GM18498 (cell line): ENCODE results near the gene PDCD1.
"Not testable (repeated sequence)": the region's sequence is repeated elsewhere in the genome, so short reads cannot be mapped to it uniquely, and the experiment has no call there.

Experiments
- ATAC-seq: cut with Tn5 transposase; IDR thresholded peaks from one replicate; pipeline ENCODE4 v1.9.1; 2021; ENCODE audit warnings: mild to moderate bottlenecking, moderate library complexity; ENCODE audit not compliant: unreplicated experiment

PDCD1 gene

DNA sequence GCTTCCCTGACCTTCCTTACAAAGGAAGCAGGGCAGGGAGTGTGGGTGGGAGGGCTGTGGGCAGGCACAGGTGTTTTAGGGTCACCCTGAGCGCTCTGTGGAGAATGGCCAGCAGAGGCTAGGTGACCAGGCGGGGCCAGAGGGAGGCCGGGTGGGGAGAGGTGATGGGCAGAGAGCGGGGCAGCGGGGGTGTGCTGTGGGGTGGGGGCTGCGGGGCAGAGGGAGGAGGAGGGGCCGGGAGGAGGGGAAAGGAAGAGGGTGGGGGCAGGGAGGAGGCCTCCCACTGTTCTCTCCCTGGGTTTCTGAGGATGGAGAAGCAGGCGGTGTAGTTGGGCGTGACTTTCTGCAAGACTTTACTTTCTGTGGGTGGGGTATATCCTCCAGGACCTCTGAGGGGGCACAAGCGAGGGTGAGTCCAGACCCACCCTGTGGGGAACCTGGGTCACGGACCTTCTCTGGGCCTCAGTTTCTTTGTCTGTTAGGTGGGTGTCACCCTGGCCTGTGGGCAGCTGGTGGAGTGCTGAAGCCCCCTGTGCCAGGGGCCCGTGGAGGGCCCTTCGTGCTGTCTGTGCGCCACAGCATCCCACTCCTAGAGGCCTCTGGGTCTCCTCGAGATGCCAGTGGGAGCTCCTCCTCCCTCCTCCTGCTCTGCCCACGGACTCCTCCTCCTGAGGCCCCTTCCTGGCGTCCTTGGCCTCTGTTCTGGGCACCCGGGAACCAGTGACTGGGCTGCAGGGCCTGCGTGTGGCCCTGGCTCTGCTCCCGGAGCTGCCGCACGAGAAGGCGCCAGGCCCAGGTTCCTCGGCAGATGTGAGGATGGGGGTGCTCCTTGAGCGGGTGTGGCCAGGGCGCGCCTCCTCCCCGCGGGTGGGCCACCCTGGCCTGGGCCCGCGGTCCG lies 56.0 kb downstream of the PDCD1 start:
- no peak for ATAC-seq

DNA sequence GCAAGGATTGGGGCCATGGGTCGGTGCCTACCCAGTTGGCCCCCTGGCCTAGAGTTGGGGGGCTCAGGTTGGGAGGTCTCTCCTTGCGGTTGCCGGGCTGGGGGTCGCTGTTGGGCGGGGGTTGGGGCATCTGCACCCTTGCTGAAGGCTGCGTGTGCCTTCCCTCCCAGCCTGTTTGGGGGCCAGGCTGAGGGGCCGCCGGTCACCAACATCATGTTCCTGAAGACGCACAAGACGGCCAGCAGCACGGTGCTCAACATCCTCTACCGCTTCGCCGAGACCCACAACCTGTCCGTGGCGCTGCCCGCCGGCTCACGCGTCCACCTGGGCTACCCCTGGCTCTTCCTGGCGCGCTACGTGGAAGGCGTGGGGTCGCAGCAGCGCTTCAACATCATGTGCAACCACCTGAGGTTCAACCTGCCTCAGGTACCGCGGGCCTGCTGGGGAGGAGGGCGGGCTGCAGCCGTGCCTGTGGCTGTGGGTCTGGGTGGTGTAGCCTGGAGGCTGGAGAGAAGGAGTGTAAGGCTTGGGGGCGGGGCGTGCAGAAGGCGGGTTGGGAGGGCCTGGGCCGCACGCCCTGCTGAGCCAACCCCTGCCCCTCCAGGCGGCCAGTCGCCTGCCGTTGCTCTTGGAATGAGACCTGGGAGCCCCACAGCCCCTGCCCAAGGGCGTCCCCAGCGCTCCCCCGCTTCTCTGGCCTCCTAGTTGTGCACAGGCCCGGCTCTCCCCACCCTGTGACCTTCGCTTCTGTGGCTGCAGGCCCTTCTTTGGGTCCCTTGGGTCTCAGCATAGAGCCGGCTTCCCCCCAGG lies 56.9 kb downstream of the PDCD1 start:
- ATAC-seq: no peak

DNA sequence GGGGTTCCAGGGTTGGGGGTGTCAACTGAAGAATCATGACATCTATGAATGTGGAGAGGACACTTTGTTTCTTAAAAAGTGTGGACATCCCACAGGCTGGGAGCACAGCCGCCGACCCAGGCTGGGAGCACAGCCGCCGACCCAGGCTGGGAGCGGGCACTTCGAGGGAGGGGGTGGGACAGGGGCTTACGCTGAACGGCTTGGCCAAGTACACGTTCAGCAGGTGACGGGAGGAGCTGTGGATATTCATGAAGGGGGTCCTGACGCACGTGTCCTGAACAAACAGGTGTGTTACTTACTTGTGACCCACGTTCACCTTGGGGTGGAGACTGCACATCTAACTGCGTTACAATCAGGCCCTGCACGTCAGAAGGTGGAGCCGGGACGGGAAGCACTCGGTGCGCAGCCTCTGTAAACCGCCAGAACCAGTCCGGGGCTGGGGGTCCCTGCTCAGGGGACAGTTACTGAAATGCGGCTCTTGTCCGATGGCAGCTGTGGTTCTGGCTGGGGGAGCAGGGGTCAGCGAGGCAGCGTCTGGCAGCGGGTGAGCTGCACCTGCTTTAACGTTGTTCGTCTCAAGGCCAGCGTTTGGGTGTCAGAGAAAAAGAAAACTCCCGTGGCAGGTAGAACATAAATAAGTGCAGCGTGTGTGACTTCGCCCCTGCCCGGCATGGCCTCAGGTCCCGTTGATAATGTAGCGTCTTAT lies 58.3 kb downstream of the PDCD1 start:
- not testable (repeated sequence) for ATAC-seq
